ENCODE measurements around the gene RSPH1. TPM values are rescaled to one million over a fixed set of nuclear protein-coding genes. Genes with fewer than 3 reads are reported as not detected.

Gene RSPH1
- total RNA-seq, 1 donor from 2014 or later: 0.82 TPM

DNA sequence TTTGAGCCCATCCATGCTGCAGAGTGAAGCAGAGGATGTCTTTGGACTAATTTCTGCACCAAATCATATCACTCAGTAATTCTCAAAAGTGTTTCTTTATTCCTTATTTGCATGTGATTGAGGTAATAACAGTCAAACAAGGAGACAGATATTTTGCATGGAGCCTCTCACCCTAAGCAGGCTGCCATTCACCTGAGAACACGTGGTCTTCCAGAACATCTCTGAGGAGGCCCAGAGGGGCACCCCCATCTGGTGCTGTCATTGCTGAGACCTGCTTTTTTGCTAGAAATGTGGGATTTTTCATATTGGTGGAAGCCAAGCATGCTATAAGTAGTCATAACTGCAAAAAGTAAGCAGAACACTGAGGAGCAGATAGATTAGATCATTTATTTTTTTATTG lies 25.4 kb upstream of the RSPH1 start:
- no peak overlapping the region for H3K4me3 Mint-ChIP-seq (ENCODE audit: unreplicated experiment)
- TF ChIP-seq, protein P1, sequence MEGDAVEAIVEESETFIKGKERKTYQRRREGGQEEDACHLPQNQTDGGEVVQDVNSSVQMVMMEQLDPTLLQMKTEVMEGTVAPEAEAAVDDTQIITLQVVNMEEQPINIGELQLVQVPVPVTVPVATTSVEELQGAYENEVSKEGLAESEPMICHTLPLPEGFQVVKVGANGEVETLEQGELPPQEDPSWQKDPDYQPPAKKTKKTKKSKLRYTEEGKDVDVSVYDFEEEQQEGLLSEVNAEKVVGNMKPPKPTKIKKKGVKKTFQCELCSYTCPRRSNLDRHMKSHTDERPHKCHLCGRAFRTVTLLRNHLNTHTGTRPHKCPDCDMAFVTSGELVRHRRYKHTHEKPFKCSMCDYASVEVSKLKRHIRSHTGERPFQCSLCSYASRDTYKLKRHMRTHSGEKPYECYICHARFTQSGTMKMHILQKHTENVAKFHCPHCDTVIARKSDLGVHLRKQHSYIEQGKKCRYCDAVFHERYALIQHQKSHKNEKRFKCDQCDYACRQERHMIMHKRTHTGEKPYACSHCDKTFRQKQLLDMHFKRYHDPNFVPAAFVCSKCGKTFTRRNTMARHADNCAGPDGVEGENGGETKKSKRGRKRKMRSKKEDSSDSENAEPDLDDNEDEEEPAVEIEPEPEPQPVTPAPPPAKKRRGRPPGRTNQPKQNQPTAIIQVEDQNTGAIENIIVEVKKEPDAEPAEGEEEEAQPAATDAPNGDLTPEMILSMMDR (IDR thresholded peaks at IDR 0.05; ENCODE audit: unreplicated experiment): no peak
- H3K36me3 Mint-ChIP-seq (ENCODE audit: low read depth, unreplicated experiment): peaks cover 7% of the 10 kb centered on the region
- H3K27ac Mint-ChIP-seq (ENCODE audit: unreplicated experiment): no peak overlapping the region
- peaks cover 4% of the 10 kb centered on the region for H3K4me1 Mint-ChIP-seq (ENCODE audit: unreplicated experiment)
- no peak for DNase-seq (ENCODE audit: low spot score)
- peaks cover 3% of the 10 kb centered on the region for H3K27me3 Mint-ChIP-seq (ENCODE audit: unreplicated experiment)
- no peaks in the 10 kb centered on the region for H3K9me3 Mint-ChIP-seq (ENCODE audit: unreplicated experiment)

DNA sequence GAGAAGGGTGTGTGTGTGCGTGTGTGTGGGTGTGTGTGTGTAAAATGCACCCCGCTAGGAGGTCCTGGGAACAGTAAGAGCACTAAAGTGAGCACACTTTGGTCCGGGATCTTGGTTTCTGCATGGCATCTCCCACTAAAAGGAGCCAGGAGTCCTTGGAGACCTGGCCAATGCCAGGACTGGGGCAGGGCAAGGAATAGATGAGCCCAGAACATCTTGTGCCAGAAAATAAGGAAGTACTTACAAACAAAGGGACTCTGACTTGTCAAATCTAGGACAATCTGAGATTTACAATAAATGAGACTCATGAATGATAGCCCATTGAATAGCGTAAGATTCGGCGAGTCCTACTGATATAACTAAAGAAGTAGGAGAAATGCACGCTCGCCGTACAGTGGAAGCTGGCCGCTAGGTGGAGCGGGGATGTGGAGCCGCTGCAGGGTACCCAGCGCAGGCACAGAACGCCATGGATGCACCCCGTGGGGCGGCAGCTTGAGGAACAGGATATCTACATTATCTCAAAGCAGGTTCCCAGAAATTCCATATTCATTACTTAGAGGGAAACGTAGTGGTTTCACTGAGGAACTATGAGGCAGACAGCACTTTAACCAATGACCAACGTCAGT lies 24.7 kb upstream of the RSPH1 start:
- peaks cover 4% of the 10 kb centered on the region for H3K4me1 Mint-ChIP-seq (ENCODE audit: unreplicated experiment)
- TF ChIP-seq, protein P1 (IDR thresholded peaks at IDR 0.05; ENCODE audit: unreplicated experiment): peak; percentile 46
- DNase-seq (ENCODE audit: low spot score): peak; percentile 49
- peaks cover 7% of the 10 kb centered on the region for H3K36me3 Mint-ChIP-seq (ENCODE audit: low read depth, unreplicated experiment)
- no peaks in the 10 kb centered on the region for H3K9me3 Mint-ChIP-seq (ENCODE audit: unreplicated experiment)
- H3K27ac Mint-ChIP-seq (ENCODE audit: unreplicated experiment): no peak overlapping the region
- H3K4me3 Mint-ChIP-seq (ENCODE audit: unreplicated experiment): no peak overlapping the region
- H3K27me3 Mint-ChIP-seq (ENCODE audit: unreplicated experiment): peaks cover 3% of the 10 kb centered on the region

- no peak overlapping the region for H3K4me3 Mint-ChIP-seq (ENCODE audit: unreplicated experiment)
- H3K4me1 Mint-ChIP-seq (ENCODE audit: unreplicated experiment): peaks cover 3% of the 10 kb centered on the region
- no peak overlapping the region for H3K27ac Mint-ChIP-seq (ENCODE audit: unreplicated experiment)
- peaks cover 7% of the 10 kb centered on the region for H3K36me3 Mint-ChIP-seq (ENCODE audit: low read depth, unreplicated experiment)
- peaks cover 5% of the 10 kb centered on the region for H3K27me3 Mint-ChIP-seq (ENCODE audit: unreplicated experiment)
- TF ChIP-seq, protein P1 (IDR thresholded peaks at IDR 0.05; ENCODE audit: unreplicated experiment): no peak
- no peaks in the 10 kb centered on the region for H3K9me3 Mint-ChIP-seq (ENCODE audit: unreplicated experiment)
- DNase-seq (ENCODE audit: low spot score): no peak
Observed at GRCh38 chr21:42518626-42519025, 22.6 kb upstream of the RSPH1 start.

GRCh38 chr21:42518215-42518614 lies 22.2 kb upstream of the RSPH1 start:
- no peaks in the 10 kb centered on the region for H3K9me3 Mint-ChIP-seq (ENCODE audit: unreplicated experiment)
- no peak overlapping the region for H3K4me3 Mint-ChIP-seq (ENCODE audit: unreplicated experiment)
- peaks cover 5% of the 10 kb centered on the region for H3K27me3 Mint-ChIP-seq (ENCODE audit: unreplicated experiment)
- H3K36me3 Mint-ChIP-seq (ENCODE audit: low read depth, unreplicated experiment): peaks cover 7% of the 10 kb centered on the region
- TF ChIP-seq, protein P1 (IDR thresholded peaks at IDR 0.05; ENCODE audit: unreplicated experiment): no peak
- H3K4me1 Mint-ChIP-seq (ENCODE audit: unreplicated experiment): peaks cover 4% of the 10 kb centered on the region
- no peak overlapping the region for H3K27ac Mint-ChIP-seq (ENCODE audit: unreplicated experiment)
- DNase-seq (ENCODE audit: low spot score): no peak

GRCh38 chr21:42515708-42516502 lies 19.9 kb upstream of the RSPH1 start:
- H3K36me3 Mint-ChIP-seq (ENCODE audit: low read depth, unreplicated experiment): peaks cover 7% of the 10 kb centered on the region
- DNase-seq (ENCODE audit: low spot score): no peak
- no peak overlapping the region for H3K27ac Mint-ChIP-seq (ENCODE audit: unreplicated experiment)
- TF ChIP-seq, protein P1 (IDR thresholded peaks at IDR 0.05; ENCODE audit: unreplicated experiment): no peak
- peaks cover 10% of the 10 kb centered on the region for H3K4me1 Mint-ChIP-seq (ENCODE audit: unreplicated experiment)
- no peak overlapping the region for H3K4me3 Mint-ChIP-seq (ENCODE audit: unreplicated experiment)
- peaks cover 7% of the 10 kb centered on the region for H3K27me3 Mint-ChIP-seq (ENCODE audit: unreplicated experiment)
- H3K9me3 Mint-ChIP-seq (ENCODE audit: unreplicated experiment): no peaks in the 10 kb centered on the region
